ENCODE measurements around the gene ACSM2A.

DNA sequence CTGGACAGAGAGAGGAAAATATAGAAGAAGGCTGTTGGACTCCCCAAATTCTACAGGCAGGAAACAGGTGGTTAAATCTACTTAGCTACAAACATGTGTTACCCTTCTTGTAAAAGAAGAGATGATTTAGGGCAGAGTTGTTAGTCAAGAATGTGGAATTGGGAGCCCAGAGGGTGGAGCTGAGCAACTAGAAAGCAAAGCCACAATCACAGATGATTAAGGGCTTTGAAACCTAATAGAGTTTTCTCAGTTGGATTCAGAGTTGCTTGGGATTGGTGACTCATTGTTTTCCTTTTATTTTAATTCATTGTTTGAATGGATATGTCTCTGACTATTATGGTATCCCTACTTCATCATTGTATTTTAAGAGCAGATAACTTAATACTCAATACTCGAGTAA, 35.8 kb upstream of the ACSM2A start:
- TF ChIP-seq, protein P1, sequence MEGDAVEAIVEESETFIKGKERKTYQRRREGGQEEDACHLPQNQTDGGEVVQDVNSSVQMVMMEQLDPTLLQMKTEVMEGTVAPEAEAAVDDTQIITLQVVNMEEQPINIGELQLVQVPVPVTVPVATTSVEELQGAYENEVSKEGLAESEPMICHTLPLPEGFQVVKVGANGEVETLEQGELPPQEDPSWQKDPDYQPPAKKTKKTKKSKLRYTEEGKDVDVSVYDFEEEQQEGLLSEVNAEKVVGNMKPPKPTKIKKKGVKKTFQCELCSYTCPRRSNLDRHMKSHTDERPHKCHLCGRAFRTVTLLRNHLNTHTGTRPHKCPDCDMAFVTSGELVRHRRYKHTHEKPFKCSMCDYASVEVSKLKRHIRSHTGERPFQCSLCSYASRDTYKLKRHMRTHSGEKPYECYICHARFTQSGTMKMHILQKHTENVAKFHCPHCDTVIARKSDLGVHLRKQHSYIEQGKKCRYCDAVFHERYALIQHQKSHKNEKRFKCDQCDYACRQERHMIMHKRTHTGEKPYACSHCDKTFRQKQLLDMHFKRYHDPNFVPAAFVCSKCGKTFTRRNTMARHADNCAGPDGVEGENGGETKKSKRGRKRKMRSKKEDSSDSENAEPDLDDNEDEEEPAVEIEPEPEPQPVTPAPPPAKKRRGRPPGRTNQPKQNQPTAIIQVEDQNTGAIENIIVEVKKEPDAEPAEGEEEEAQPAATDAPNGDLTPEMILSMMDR (conservative IDR thresholded peaks at IDR 0.05 in 1 of 2, IDR thresholded peaks at IDR 0.05 in 1 of 2; ENCODE audit: low read depth in 1 of 2, low read length in 2 of 2) = no peak
- no peak for TF ChIP-seq EZH2 (IDR thresholded peaks at IDR 0.05; ENCODE audit: low read length, missing control alignments)
